K562 (cell line): ENCODE results near the gene HMGB2. TPM values are rescaled to one million over a fixed set of nuclear protein-coding genes. Genes with fewer than 3 reads are reported as not detected.

Source experiments
- BACH1 ChIP-seq: fragments of 200-800 bp; sonication (Bioruptor generic); IDR thresholded peaks from 2 replicates; pipeline ENCODE4 v1.6.1; 2016; ENCODE audit warnings: missing genetic modification characterization, missing compliant biosample characterization
- DDX20 ChIP-seq: fragments of 450-650 bp; IDR thresholded peaks from 2 replicates; pipeline ENCODE4 v1.6.1; 2016; ENCODE audit warnings: missing genetic modification characterization, low read depth, mild to moderate bottlenecking, missing compliant biosample characterization, moderate library complexity
- ELK3 ChIP-seq: fragments of 450-650 bp; formaldehyde crosslinking; IDR thresholded peaks from 2 replicates; pipeline ENCODE4 v1.4.0; 2020; ENCODE audit warnings: mild to moderate bottlenecking
- ESRRA ChIP-seq: fragments of 450-650 bp; IDR thresholded peaks from 2 replicates; pipeline ENCODE4 v1.6.1; 2014; ENCODE audit warnings: low read depth, mild to moderate bottlenecking, moderate library complexity, borderline replicate concordance
- HNRNPUL1 ChIP-seq: fragments of 200-400 bp; formaldehyde crosslinking; IDR thresholded peaks from 2 replicates; pipeline ENCODE4 v1.6.1; 2017; ENCODE audit warnings: low read length
- MYBL2 ChIP-seq, 2 experiments: fragments of 450-650 bp in 1 of 2; sonication (generic) in 1 of 2; formaldehyde crosslinking in 1 of 2; IDR thresholded peaks; 2 replicates each; pipeline versions ENCODE4 v1.6.1 to v1.8.1; 2017 to 2022; ENCODE audit warnings: borderline replicate concordance in 1 of 2, inconsistent platforms in 1 of 2, low read depth in 1 of 2, mild to moderate bottlenecking in 1 of 2, missing genetic modification reagents in 1 of 2, moderate library complexity in 1 of 2
- MYC ChIP-seq, 2 experiments: fragments of 250-450 bp in 1 of 2; sonication (Bioruptor Pico) in 1 of 2; IDR thresholded peaks; 2 replicates each; pipeline versions ENCODE4 v1.5.1 to v1.6.1; 2012 to 2021; ENCODE audit warnings: low read depth in 2 of 2, borderline replicate concordance in 1 of 2, improper control_type of control experiment in 1 of 2, low read length in 1 of 2, mild to moderate bottlenecking in 1 of 2, moderate library complexity in 1 of 2
- PATZ1 ChIP-seq: fragments of 250-450 bp; sonication (Bioruptor Pico); IDR thresholded peaks from 2 replicates; pipeline ENCODE4 v1.5.0; 2020; ENCODE audit warnings: mild to moderate bottlenecking, borderline replicate concordance
- RFX1 ChIP-seq: fragments of 450-650 bp; IDR thresholded peaks from 2 replicates; pipeline ENCODE4 v1.6.1; 2016; ENCODE audit warnings: mild to moderate bottlenecking, moderate library complexity
- SAP30 ChIP-seq: fragments of 200-600 bp; sonication (generic); IDR thresholded peaks from 2 replicates; pipeline ENCODE4 v1.6.1; 2012; ENCODE audit warnings: borderline replicate concordance, low read depth, mild to moderate bottlenecking, moderate library complexity, low read length, control low read depth, inconsistent platforms; ENCODE audit not compliant: insufficient read depth, poor library complexity, severe bottlenecking
- STAT5A ChIP-seq: IDR thresholded peaks from 2 replicates; pipeline ENCODE4 v1.6.1; 2012; ENCODE audit warnings: low read length, inconsistent platforms, borderline replicate concordance
- TEAD1 ChIP-seq, 2 experiments: fragments of 450-650 bp in 1 of 2; sonication (generic) in 1 of 2; formaldehyde crosslinking; IDR thresholded peaks; 2 replicates each; pipeline versions ENCODE4 v1.4.0 to v1.8.0; 2020 to 2022; ENCODE audit warnings: mild to moderate bottlenecking in 2 of 2, missing genetic modification reagents in 1 of 2
- THAP7 ChIP-seq: fragments of 250-450 bp; sonication (Bioruptor Pico); IDR thresholded peaks from 2 replicates; pipeline ENCODE4 v1.5.0; 2021
- ZNF12 ChIP-seq: sonication (generic); formaldehyde crosslinking; IDR thresholded peaks from 2 replicates; pipeline ENCODE4 v1.4.0; 2020; ENCODE audit warnings: mild to moderate bottlenecking, missing genetic modification reagents
- ZNF165 ChIP-seq: fragments of 250-450 bp; sonication (Bioruptor Pico); IDR thresholded peaks from 2 replicates; pipeline ENCODE4 v1.4.0; 2020; ENCODE audit warnings: borderline replicate concordance
- ZNF217 ChIP-seq: sonication (generic); formaldehyde crosslinking; IDR thresholded peaks from 2 replicates; pipeline ENCODE4 v1.8.0; 2022; ENCODE audit warnings: mild to moderate bottlenecking, missing genetic modification reagents
- ZNF23 ChIP-seq: fragments of 250-450 bp; sonication (Bioruptor Pico); IDR thresholded peaks from 2 replicates; pipeline ENCODE4 v1.4.0; 2020; ENCODE audit warnings: mild to moderate bottlenecking
- ZNF3 ChIP-seq: fragments of 250-450 bp; sonication (Bioruptor Pico); IDR thresholded peaks from 2 replicates; pipeline ENCODE4 v1.5.0; 2021; ENCODE audit warnings: mild to moderate bottlenecking, moderate library complexity
- polyA plus RNA-seq, 8 experiments: library from polyadenylated mRNA; depleted of rRNA in 4 of 8; stranded (reverse) in 5 of 8; unstranded in 3 of 8; fragments of >200 nt; fragmentation: Nextera tagmentation in 2 of 8; fragmentation: Illumina TruSeq in 1 of 8; extraction: Ambion mirVana in 2 of 8; extraction: Trizol in 1 of 8; gene quantifications; 2 replicates each; pipeline versions ENCODE4 v1.2.1 to v1.2.3, GENCODE V29; 2011 to 2014; ENCODE audit warnings: inconsistent platforms in 1 of 8, missing spikeins in 1 of 8
- total RNA-seq, 7 experiments: library from RNA; depleted of rRNA in 6 of 7; stranded (reverse); fragments of >200 nt in 6 of 7; fragmentation: Illumina TruSeq in 2 of 7; extraction: Trizol in 2 of 7; gene quantifications; 2 replicates each; pipeline versions ENCODE4 v1.2.1 to v1.2.3, GENCODE V29; 2011 to 2021; ENCODE audit warnings: low replicate concordance in 1 of 7
- TF ChIP-seq, protein P1 (sequence below): fragments of 250-450 bp; sonication (Bioruptor Pico); IDR thresholded peaks from 2 replicates; pipeline ENCODE4 v1.4.0; 2020; ENCODE audit warnings: mild to moderate bottlenecking, moderate library complexity

Gene HMGB2
- total and polyA plus RNA-seq, 9 of the 15 experiments (the other 6 are each of a cell fraction or from before 2014, with no cell fraction given), result 309 to 822 (median 626) TPM

DNA sequence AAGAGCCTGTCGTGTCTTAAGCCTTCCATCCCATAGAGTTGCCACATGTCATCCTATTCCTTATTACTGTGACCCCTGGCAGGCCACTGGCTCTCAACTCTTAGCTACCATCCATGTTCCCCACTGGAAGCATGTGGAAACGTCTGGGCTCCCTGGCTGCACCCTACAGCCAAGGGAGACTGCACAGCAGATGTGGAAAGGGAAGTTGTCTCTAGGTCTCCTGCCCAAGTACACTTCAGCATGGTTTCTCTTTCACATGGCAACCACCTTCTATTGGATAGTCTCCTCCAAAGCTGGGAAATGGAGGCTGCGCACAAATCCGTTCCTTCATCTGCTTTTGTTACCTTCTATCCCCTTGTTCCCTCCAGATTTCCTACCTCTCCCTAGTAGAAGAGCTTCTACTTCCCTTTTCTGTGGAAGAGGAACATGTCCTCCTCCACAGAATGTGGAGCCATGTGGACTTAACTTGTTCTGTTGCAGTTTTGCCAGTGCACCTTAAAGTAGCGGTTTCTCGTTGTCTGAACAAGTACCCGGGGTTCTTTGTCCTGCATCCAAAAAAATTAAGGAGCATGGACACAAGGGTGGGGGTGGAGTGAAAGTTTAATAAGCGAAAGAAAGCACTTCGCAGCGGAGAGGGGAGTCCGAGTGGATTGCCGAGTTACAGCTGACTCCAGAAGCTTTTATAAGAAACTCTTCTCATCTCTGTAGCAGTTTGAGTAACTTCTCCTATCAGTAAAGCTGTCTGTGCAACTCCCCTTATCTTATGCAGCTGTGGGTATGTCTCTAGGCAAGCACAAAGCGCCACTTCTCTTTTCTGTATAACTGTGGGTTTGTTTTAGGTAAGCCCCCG is 52.5 kb downstream of the HMGB2 start (continued):
- TF ChIP-seq BACH1 (tag), result no peak
- TF ChIP-seq, protein P1, sequence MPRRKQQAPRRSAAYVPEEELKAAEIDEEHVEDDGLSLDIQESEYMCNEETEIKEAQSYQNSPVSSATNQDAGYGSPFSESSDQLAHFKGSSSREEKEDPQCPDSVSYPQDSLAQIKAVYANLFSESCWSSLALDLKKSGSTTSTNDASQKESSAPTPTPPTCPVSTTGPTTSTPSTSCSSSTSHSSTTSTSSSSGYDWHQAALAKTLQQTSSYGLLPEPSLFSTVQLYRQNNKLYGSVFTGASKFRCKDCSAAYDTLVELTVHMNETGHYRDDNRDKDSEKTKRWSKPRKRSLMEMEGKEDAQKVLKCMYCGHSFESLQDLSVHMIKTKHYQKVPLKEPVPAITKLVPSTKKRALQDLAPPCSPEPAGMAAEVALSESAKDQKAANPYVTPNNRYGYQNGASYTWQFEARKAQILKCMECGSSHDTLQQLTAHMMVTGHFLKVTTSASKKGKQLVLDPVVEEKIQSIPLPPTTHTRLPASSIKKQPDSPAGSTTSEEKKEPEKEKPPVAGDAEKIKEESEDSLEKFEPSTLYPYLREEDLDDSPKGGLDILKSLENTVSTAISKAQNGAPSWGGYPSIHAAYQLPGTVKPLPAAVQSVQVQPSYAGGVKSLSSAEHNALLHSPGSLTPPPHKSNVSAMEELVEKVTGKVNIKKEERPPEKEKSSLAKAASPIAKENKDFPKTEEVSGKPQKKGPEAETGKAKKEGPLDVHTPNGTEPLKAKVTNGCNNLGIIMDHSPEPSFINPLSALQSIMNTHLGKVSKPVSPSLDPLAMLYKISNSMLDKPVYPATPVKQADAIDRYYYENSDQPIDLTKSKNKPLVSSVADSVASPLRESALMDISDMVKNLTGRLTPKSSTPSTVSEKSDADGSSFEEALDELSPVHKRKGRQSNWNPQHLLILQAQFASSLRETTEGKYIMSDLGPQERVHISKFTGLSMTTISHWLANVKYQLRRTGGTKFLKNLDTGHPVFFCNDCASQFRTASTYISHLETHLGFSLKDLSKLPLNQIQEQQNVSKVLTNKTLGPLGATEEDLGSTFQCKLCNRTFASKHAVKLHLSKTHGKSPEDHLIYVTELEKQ (CRISPR knock-in tag), result no peak
- no peak for TF ChIP-seq ZNF217 (CRISPR knock-in tag)
- no peak for TF ChIP-seq HNRNPUL1
- 0 out of 4 replicates have a peak, but pooled peaks of 1 of the 2 experiments have one; percentile 51 for TF ChIP-seq TEAD1 (CRISPR knock-in tag; IDR thresholded peaks at IDR 0.05)
- TF ChIP-seq PATZ1 (CRISPR knock-in tag), result no peak
- no peak for TF ChIP-seq ZNF12 (CRISPR knock-in tag)
- no peak for TF ChIP-seq ESRRA
- no peak for TF ChIP-seq ELK3 (CRISPR knock-in tag)
- peak; percentile 63 for TF ChIP-seq STAT5A
- TF ChIP-seq MYBL2 (IDR thresholded peaks at IDR 0.05; ENCODE audit: low read depth), result no peak
- no peak for TF ChIP-seq MYBL2 (CRISPR knock-in tag; IDR thresholded peaks at IDR 0.05; ENCODE audit: borderline replicate concordance)
- TF ChIP-seq SAP30, result peak; percentile 22
- TF ChIP-seq THAP7 (CRISPR knock-in tag), result no peak
- no peak for TF ChIP-seq ZNF3
- TF ChIP-seq DDX20 (tag), result no peak
- peak; percentile 81 for TF ChIP-seq MYC (IDR thresholded peaks at IDR 0.05; ENCODE audit: low read depth, low read length)
- no peak for TF ChIP-seq MYC (CRISPR knock-in tag; IDR thresholded peaks at IDR 0.05; ENCODE audit: borderline replicate concordance, low read depth)
- TF ChIP-seq ZNF23 (CRISPR knock-in tag), result no peak
- TF ChIP-seq ZNF165, result no peak
- TF ChIP-seq RFX1, result 0 out of 2 replicates have a peak, but pooled peaks have one; percentile 11
